Natural killer cell (primary cell): ENCODE measurements around the gene CALHM5. TPM values are rescaled to one million over a fixed set of nuclear protein-coding genes. Genes with fewer than 3 reads are reported as not detected.

Source experiments
- ATAC-seq, 3 donors: fragments of 150-1000 bp in 2 of 3; fragments of 200-7000 bp in 1 of 3; cut with Tn5 transposase; 1 replicate in 1 of 3; 2 replicates in 2 of 3; pipeline ENCODE4 v1.10.0; 2021; ENCODE audit warnings: mild to moderate bottlenecking in 2 of 3, moderate library complexity in 2 of 3
- DNase-seq, 2 donors: peaks; one replicate each; pipeline versions ENCODE4 v3.0.0 to v3.0.0-alpha.2; 2013 to 2021; ENCODE audit warnings: mixed read lengths in 1 of 2
- H3K27ac ChIP-seq: one replicate; pipeline ENCODE4 v1.5.1; 2013; ENCODE audit warnings: mild to moderate bottlenecking, low read length
- H3K27me3 ChIP-seq: one replicate; pipeline ENCODE4 v1.6.1; 2013; ENCODE audit warnings: low read length; ENCODE audit not compliant: control insufficient read depth, insufficient read depth
- H3K36me3 ChIP-seq: one replicate; pipeline ENCODE4 v1.6.1; 2013; ENCODE audit warnings: low read length; ENCODE audit not compliant: control insufficient read depth, insufficient read depth
- H3K4me1 ChIP-seq: one replicate; pipeline ENCODE4 v1.6.1; 2013; ENCODE audit warnings: low read length; ENCODE audit not compliant: control insufficient read depth, insufficient read depth
- H3K4me3 ChIP-seq: one replicate; pipeline ENCODE4 v1.5.1; 2013; ENCODE audit warnings: low read length
- H3K9me3 ChIP-seq: one replicate; pipeline ENCODE4 v1.6.1; 2013; ENCODE audit warnings: low read length; ENCODE audit not compliant: control insufficient read depth, insufficient read depth
- H3K27ac Mint-ChIP-seq, 2 donors: one replicate each; pipeline ENCODE4 v1.8.0; 2022; ENCODE audit warnings: mild to moderate bottlenecking in 2 of 2, mixed read lengths in 2 of 2, moderate library complexity in 1 of 2
- H3K27me3 Mint-ChIP-seq, 2 donors: one replicate each; pipeline ENCODE4 v1.8.0; 2022; ENCODE audit warnings: low read depth in 2 of 2, mixed read lengths in 2 of 2
- H3K36me3 Mint-ChIP-seq: one replicate; pipeline ENCODE4 v1.8.0; 2022; ENCODE audit warnings: mixed read lengths
- H3K4me1 Mint-ChIP-seq, 2 donors: one replicate each; pipeline ENCODE4 v1.8.0; 2022; ENCODE audit warnings: mixed read lengths in 2 of 2
- H3K4me3 Mint-ChIP-seq: one replicate; pipeline ENCODE4 v1.8.0; 2022; ENCODE audit warnings: mild to moderate bottlenecking, moderate library complexity, mixed read lengths
- H3K9me3 Mint-ChIP-seq, 2 donors: one replicate each; pipeline ENCODE4 v1.8.0; 2022; ENCODE audit warnings: mixed read lengths in 2 of 2
- CTCF ChIP-seq: fragments of 200-600 bp; IDR thresholded peaks from one replicate; pipeline ENCODE4 v1.8.0; 2022; ENCODE audit warnings: antibody characterized with exemption
- WGBS: methylation state at CpG from one replicate; pipeline ENCODE4 v1.1.7; 2013; ENCODE audit warnings: missing lambda C conversion rate; ENCODE audit not compliant: insufficient coverage; 5-methylcytosine and 5-hydroxymethylcytosine counted together
- intact Hi-C: fragments of 100-400 bp; cut with micrococcal nuclease; formaldehyde crosslinking; loops from one replicate; pipeline ENCODE4 v1.14.2; 2022
- total RNA-seq, 4 donors: library from RNA; stranded (reverse); fragments of 120-200 nt in 1 of 4; gene quantifications; one replicate each; pipeline versions ENCODE4 v1.2.3 to v1.2.4, GENCODE V29; 2013 to 2022

The CALHM5 gene
- total RNA-seq, 3 donors from 2014 or later (not counting 1 experiment from before 2014, with no cell fraction given): 0.05 TPM; not detected in 1

DNA sequence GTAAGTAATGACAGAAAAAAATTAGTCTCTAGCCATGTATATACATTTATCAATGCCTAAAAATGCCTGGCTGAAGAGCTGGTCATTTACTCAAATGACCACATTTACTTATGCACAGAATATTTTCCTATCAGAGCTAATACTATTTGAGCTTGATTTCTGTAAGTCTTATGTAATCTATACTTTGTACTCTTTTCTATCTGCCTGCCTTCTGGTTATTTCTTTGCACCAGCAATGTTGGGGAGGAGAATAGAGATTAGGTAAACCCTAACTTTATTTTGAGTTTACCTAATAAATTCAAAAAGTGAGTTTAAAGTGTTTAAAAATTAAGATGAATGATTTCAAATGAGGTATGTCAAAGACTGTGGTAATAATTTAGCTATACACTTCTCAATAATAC lies 3.7 kb downstream of the CALHM5 start:
- no peaks in the 10 kb centered on the region for H3K9me3 Mint-ChIP-seq
- no peak for ATAC-seq
- intact Hi-C loops: no loop called here

DNA sequence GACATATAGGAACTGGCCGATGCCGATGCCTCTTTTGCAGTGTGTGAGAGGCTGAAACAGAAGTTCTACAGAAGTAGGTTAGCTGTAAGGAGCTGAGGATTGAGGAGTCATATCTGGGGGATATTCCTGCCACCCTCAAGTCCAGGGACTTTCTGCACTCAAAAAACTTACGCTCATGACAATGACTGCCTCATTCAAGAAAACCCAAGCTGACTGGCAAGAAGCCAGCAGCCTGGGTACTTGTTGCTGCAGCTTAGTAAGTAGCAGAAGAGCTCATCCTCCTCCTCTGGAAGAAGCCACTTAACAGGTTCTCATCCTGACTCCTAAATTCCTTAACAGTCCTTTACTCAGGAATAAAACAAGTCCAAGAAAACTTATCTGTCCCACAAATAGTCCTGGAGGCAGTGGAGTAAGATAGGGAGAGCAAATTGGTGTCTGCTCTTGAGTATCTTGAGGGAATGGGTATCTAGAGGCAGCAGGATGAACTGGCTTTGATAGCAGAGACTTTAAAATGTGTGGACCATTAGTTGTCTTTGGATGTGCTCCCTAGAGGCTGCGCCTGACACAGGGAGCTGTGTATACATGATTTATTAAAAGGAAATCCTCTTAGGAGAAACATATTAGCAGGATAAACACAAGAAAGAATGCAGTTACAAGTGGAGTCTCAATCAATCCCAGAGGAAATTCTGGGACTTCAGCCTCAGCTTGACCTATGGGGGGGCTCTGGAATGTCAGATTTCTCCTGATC lies 7.4 kb downstream of the CALHM5 start:
- Mint-ChIP-seq H3K4me1 (no peaks in the 10 kb centered on the region), H3K27ac (no peak overlapping the region), H3K4me3 (no peak overlapping the region), H3K36me3 (no peaks in the 10 kb centered on the region), H3K9me3 (no peaks in the 10 kb centered on the region), H3K27me3 (peaks cover 4 to 21% of the 10 kb centered on the region in 2 donors)
- Histone ChIP-seq H3K36me3 (no peaks in the 10 kb centered on the region), H3K9me3 (no peaks in the 10 kb centered on the region), H3K27me3 (no peaks in the 10 kb centered on the region), H3K27ac (no peak overlapping the region), H3K4me1 (no peaks in the 10 kb centered on the region), H3K4me3 (no peak overlapping the region)
- WGBS: 88% methylated on average over 4 of the region's 4 CpGs
- intact Hi-C loops: no loop called here
- no peak for ATAC-seq
- DNase-seq: no peak
- TF ChIP-seq CTCF: no peak

More for the DNA sequence above, 3.7 kb downstream of the CALHM5 start:
- no peaks in the 10 kb centered on the region for H3K9me3 ChIP-seq
- H3K27ac ChIP-seq: no peak overlapping the region
- no peaks in the 10 kb centered on the region for H3K4me1 ChIP-seq
- Mint-ChIP-seq H3K4me3 (no peak overlapping the region), H3K27me3 (peaks cover 4 to 28% of the 10 kb centered on the region in 2 donors), H3K4me1 (no peaks in the 10 kb centered on the region), H3K27ac (no peak overlapping the region), H3K36me3 (no peaks in the 10 kb centered on the region)
- no peak overlapping the region for H3K4me3 ChIP-seq
- H3K27me3 ChIP-seq: no peaks in the 10 kb centered on the region
- no peak for TF ChIP-seq CTCF
- no peaks in the 10 kb centered on the region for H3K36me3 ChIP-seq
- DNase-seq: no peak

DNA sequence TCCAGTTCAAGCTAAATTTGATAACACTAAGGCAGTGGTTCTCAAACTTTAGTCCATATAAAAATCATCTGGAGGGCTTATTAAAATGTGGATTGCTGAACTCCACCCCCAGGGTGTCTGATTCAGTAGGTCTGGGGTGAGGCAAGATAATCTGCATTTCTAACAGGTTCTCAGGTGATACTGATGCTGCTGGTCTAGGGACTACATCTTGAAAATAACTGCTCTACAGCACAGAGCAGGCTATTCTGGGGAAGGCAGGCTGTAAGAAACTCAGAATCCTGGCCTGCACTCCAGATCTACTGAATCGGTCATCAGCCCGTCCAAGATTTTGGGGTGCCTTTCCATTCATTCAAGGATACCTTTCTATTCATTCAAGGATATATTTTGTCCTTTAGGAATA lies 11.5 kb downstream of the CALHM5 start:
- H3K4me3 Mint-ChIP-seq: no peak overlapping the region

More for the DNA sequence above, 11.5 kb downstream of the CALHM5 start:
- no peak for ATAC-seq
- Mint-ChIP-seq H3K27ac (no peak overlapping the region), H3K27me3 (peaks cover 3 to 21% of the 10 kb centered on the region in 2 donors), H3K4me1 (no peaks in the 10 kb centered on the region), H3K9me3 (no peaks in the 10 kb centered on the region), H3K36me3 (no peaks in the 10 kb centered on the region)
- no peak for DNase-seq
- no peak for TF ChIP-seq CTCF
- 94% methylated on average over 2 of the region's 2 CpGs for WGBS
- Histone ChIP-seq H3K36me3 (no peaks in the 10 kb centered on the region), H3K27ac (no peak overlapping the region), H3K9me3 (no peaks in the 10 kb centered on the region), H3K4me1 (no peaks in the 10 kb centered on the region), H3K27me3 (no peaks in the 10 kb centered on the region), H3K4me3 (no peak overlapping the region)
- intact Hi-C loops: no loop called here
